ENCODE data around the gene CHCHD4. TPM values are rescaled to one million over a fixed set of nuclear protein-coding genes. Genes with fewer than 3 reads are reported as not detected.
"Not testable (repeated sequence)": the region's sequence is repeated elsewhere in the genome, so short reads cannot be mapped to it uniquely, and the experiment has no call there.

CHCHD4 gene
- total RNA-seq, 1 donor from 2014 or later = 12.6 TPM

- Histone ChIP-seq H3K27me3 (ENCODE audit: low read depth) (no peaks in the 10 kb centered on the region), H3K27ac (peak overlapping the region; percentile 99), H3K9me3 (no peaks in the 10 kb centered on the region), H3K36me3 (peaks cover 29% of the 10 kb centered on the region), H3K4me1 (peaks cover 48% of the 10 kb centered on the region), H3K4me3 (peak overlapping the region; percentile 95)
- ATAC-seq (no peak), DNase-seq (no peak)
- intact Hi-C loops (cut with DNase I) = no loop called here
- TF ChIP-seq CTCF (IDR thresholded peaks at IDR 0.05) = no peak
These were observed 1.1 kb downstream of the CHCHD4 start for GRCh38 chr3:14123308-14124222.

GRCh38 chr3:14122301-14122700 lies 2.4 kb downstream of the CHCHD4 start:
- peaks cover 18% of the 10 kb centered on the region for H3K36me3 ChIP-seq
- no peak overlapping the region for H3K27ac ChIP-seq
- H3K4me1 ChIP-seq = peaks cover 43% of the 10 kb centered on the region
- no peak for DNase-seq
- ATAC-seq = no peak
- no peak for TF ChIP-seq CTCF (IDR thresholded peaks at IDR 0.05)
- no peak overlapping the region for H3K4me3 ChIP-seq
- H3K27me3 ChIP-seq (ENCODE audit: low read depth) = no peaks in the 10 kb centered on the region
- H3K9me3 ChIP-seq = no peaks in the 10 kb centered on the region
- intact Hi-C loops (cut with DNase I) = no loop called here

GRCh38 chr3:14121859-14122258 lies 2.8 kb downstream of the CHCHD4 start:
- Histone ChIP-seq H3K4me1 (peaks cover 39% of the 10 kb centered on the region), H3K9me3 (no peaks in the 10 kb centered on the region), H3K27me3 (ENCODE audit: low read depth) (no peaks in the 10 kb centered on the region), H3K36me3 (peaks cover 16% of the 10 kb centered on the region), H3K4me3 (no peak overlapping the region), H3K27ac (no peak overlapping the region)
- ATAC-seq = no peak
- no peak for TF ChIP-seq CTCF (IDR thresholded peaks at IDR 0.05)
- DNase-seq = no peak
- intact Hi-C loops (cut with DNase I) = no loop called here

GRCh38 chr3:14120921-14121448 lies 3.7 kb downstream of the CHCHD4 start:
- H3K27ac ChIP-seq; ATAC-seq; H3K27me3 ChIP-seq (ENCODE audit: low read depth); H3K9me3 ChIP-seq; intact Hi-C loops (cut with DNase I); H3K4me3 ChIP-seq; DNase-seq: not testable (repeated sequence)
- H3K4me1 ChIP-seq = peaks cover 30% of the 10 kb centered on the region
- peaks cover 20% of the 10 kb centered on the region for H3K36me3 ChIP-seq

GRCh38 chr3:14120111-14120920 lies 4.4 kb downstream of the CHCHD4 start:
- Histone ChIP-seq H3K4me1 (peaks cover 26% of the 10 kb centered on the region), H3K4me3 (no peak overlapping the region), H3K27ac (no peak overlapping the region), H3K9me3 (no peaks in the 10 kb centered on the region), H3K36me3 (peaks cover 27% of the 10 kb centered on the region), H3K27me3 (ENCODE audit: low read depth) (no peaks in the 10 kb centered on the region)
- ATAC-seq = no peak
- intact Hi-C loops (cut with DNase I) = no loop called here
- no peak for TF ChIP-seq CTCF (IDR thresholded peaks at IDR 0.05)
- DNase-seq = no peak

Data from lower lobe of right lung (tissue), 2 donors.